ENCODE measurements around the gene PEX14.

- TF ChIP-seq CTCF (IDR thresholded peaks at IDR 0.05) = no peak
- no peak for TF ChIP-seq POLR2A (IDR thresholded peaks at IDR 0.05)
Measured at GRCh38 chr1:10657088-10657847, 182.5 kb downstream of the PEX14 start.
